Tibial artery (tissue), 4 donors: ENCODE results near the gene SLC16A11.

Experiments used
- DNase-seq, 2 donors: peaks; one replicate each; pipeline ENCODE4 v3.0.0-alpha.2; 2019
- H3K27ac ChIP-seq, 2 donors: fragments of 200-600 bp; sonication (generic) in 1 of 2; 1 replicate in 1 of 2; 2 replicates in 1 of 2; pipeline ENCODE4 v1.5.1; 2018 to 2019; ENCODE audit warnings: mild to moderate bottlenecking in 1 of 2
- H3K27me3 ChIP-seq, 2 donors: fragments of 200-600 bp; sonication (generic) in 1 of 2; one replicate each; pipeline versions ENCODE4 v1.5.1 to v1.6.0; 2016 to 2019
- H3K36me3 ChIP-seq, 3 donors: fragments of 200-600 bp; sonication (generic) in 2 of 3; one replicate each; pipeline ENCODE4 v1.5.1; 2016 to 2019; ENCODE audit warnings: mild to moderate bottlenecking in 2 of 3
- H3K4me1 ChIP-seq, 4 donors: fragments of 200-600 bp; sonication (generic) in 2 of 4; 1 replicate in 3 of 4; 2 replicates in 1 of 4; pipeline ENCODE4 v1.5.1; 2016 to 2019
- H3K4me3 ChIP-seq, 2 donors: fragments of 200-600 bp; sonication (generic) in 1 of 2; 1 replicate in 1 of 2; 2 replicates in 1 of 2; pipeline ENCODE4 v1.5.1; 2018 to 2019; ENCODE audit warnings: mild to moderate bottlenecking in 2 of 2
- H3K9me3 ChIP-seq, 3 donors: fragments of 200-600 bp; sonication (generic) in 1 of 3; one replicate each; pipeline ENCODE4 v1.5.1; 2016 to 2019
- intact Hi-C: fragments of 100-400 bp; cut with DNase I; formaldehyde crosslinking; loops from one replicate; pipeline ENCODE4 v1.15.0; 2023; ENCODE audit warnings: low total_unique reads
- TF ChIP-seq, protein P1 (sequence below), 2 experiments: fragments of 200-600 bp in 1 of 2; fragments of 450-650 bp in 1 of 2; IDR thresholded peaks; one replicate each; pipeline ENCODE4 v1.5.1; 2017 to 2019; ENCODE audit warnings: antibody characterized with exemption in 2 of 2, mild to moderate bottlenecking in 1 of 2, moderate library complexity in 1 of 2

The SLC16A11 gene

DNA sequence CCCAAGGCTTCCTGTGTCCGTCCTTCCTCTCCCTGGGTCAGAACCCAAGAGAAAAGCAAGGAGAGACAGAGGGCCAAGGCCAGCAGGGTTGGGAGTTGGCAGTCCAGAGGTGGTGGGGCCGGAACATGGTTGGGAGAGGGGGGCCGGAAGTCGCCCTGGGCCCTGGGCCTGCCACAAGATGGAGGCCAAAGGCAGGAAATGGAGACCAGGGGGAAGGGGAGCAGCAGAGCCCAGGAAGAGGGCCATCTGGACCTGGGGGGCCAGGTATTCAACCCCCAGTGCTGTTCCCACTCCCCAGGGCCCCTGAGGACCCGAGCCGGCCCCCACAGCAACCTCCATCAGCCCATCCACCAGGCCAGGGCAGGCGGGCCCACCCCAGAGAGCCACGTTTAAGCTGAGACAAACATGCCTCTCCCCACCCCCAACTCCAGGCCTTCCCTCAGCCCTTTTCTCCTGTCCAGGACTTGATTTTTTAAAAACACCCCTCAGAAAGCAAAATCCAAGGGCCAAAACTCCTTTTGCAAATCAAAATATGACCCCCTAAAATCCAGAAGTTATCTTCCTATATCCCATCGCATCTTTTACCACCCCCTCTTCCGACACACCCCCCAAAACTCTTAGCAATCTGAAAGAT, 25.4 kb downstream of the SLC16A11 start:
- intact Hi-C loops, result no loop called here
- Histone ChIP-seq H3K27ac (peak overlapping the region; percentile 91 to 97), H3K4me3 (peak overlapping the region; percentile 68 to 83), H3K9me3 (no peaks in the 10 kb centered on the region), H3K4me1 (peaks cover 5 to 69% (median 57%) of the 10 kb centered on the region in 4 donors), H3K27me3 (peaks cover 0 to 18% of the 10 kb centered on the region in 2 donors), H3K36me3 (peaks cover 0 to 13% (median 13%) of the 10 kb centered on the region in 3 donors)
- TF ChIP-seq, protein P1, sequence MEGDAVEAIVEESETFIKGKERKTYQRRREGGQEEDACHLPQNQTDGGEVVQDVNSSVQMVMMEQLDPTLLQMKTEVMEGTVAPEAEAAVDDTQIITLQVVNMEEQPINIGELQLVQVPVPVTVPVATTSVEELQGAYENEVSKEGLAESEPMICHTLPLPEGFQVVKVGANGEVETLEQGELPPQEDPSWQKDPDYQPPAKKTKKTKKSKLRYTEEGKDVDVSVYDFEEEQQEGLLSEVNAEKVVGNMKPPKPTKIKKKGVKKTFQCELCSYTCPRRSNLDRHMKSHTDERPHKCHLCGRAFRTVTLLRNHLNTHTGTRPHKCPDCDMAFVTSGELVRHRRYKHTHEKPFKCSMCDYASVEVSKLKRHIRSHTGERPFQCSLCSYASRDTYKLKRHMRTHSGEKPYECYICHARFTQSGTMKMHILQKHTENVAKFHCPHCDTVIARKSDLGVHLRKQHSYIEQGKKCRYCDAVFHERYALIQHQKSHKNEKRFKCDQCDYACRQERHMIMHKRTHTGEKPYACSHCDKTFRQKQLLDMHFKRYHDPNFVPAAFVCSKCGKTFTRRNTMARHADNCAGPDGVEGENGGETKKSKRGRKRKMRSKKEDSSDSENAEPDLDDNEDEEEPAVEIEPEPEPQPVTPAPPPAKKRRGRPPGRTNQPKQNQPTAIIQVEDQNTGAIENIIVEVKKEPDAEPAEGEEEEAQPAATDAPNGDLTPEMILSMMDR (IDR thresholded peaks at IDR 0.05), result no peak
- peak; percentile 72 to 89 for DNase-seq

DNA sequence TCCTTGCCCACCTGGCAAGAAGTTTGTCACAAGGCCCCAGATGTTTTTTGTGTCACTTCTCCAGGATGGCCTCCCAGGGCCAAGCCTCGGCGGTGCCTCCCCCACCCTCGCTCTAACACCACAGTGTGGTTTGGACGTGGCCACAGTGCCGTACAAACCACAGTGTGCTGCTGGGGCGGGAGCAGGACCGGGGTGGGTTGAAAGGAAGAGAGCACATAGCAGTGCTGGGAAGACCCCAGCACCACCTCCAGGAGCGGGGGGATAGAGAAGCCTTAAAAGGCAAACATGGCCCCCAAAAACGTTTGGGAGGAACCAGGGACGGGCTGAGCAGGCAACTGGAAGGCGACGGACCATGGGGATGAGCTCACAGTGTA, 26.1 kb downstream of the SLC16A11 start:
- Histone ChIP-seq H3K9me3 (no peaks in the 10 kb centered on the region), H3K27me3 (peaks cover 0 to 12% of the 10 kb centered on the region in 2 donors), H3K4me1 (peaks cover 5 to 68% (median 57%) of the 10 kb centered on the region in 4 donors), H3K36me3 (peaks cover 0 to 13% (median 13%) of the 10 kb centered on the region in 3 donors), H3K4me3 (peak overlapping the region; percentile 68 to 83), H3K27ac (peak overlapping the region; percentile 91 to 97)
- no peak for DNase-seq
- intact Hi-C loops, result no loop called here
- TF ChIP-seq, protein P1 (IDR thresholded peaks at IDR 0.05), result no peak

DNA sequence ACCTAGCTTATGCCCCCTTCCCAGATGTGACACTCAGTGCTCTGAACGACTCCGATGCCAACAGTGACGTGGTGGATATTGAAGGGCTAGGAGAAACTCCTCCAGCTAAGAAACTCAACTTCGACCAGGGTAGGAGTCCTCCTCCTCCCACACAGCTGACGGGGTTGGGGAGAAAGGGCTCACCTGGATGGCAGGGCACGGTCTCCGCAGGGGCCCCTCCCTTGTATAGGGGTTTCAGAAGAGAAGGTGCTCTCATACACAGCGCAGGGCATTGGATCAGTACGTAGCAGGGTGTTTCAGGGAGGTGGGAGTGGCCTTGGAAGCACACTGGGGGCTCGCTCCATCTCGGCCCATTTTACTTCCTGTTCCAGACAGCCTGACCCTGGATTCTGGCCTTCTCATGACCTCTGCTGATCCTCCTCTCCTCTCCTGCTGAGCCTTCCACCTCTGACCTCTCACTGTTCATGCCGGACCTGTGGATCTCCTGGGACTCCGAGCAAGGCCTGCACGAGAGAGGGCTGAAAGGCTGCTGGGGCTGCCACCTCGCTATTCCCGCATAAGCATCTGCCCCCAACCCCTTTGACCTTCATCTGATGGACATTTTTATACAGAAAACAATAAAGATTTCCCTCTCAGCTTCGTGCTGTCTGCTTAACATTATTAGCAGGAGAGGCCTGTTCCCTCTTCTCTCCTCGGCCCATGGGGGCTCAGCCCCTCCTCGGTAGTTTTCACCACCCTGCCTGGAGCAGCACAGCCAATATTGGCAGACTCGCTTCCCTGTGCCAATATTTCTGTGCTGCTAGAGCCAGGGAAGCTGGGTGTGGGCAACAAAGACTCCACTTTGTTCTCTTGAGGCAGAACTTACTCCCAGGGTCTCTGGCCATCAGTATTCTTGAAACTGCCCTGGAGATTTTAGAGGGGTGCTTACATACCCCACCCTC, 26.7 kb downstream of the SLC16A11 start:
- no peak for DNase-seq
- peaks cover 0 to 13% (median 13%) of the 10 kb centered on the region in 3 donors for H3K36me3 ChIP-seq
- H3K27ac ChIP-seq, result peak overlapping the region; percentile 91 to 97
- TF ChIP-seq, protein P1 (IDR thresholded peaks at IDR 0.05), result no peak
- H3K4me1 ChIP-seq, result peaks cover 5 to 62% (median 53%) of the 10 kb centered on the region in 4 donors
- H3K27me3 ChIP-seq, result peaks cover 0 to 5% of the 10 kb centered on the region in 2 donors
- H3K4me3 ChIP-seq, result peak overlapping the region; percentile 68 to 83
- intact Hi-C loops, result no loop called here
- H3K9me3 ChIP-seq, result no peaks in the 10 kb centered on the region

DNA sequence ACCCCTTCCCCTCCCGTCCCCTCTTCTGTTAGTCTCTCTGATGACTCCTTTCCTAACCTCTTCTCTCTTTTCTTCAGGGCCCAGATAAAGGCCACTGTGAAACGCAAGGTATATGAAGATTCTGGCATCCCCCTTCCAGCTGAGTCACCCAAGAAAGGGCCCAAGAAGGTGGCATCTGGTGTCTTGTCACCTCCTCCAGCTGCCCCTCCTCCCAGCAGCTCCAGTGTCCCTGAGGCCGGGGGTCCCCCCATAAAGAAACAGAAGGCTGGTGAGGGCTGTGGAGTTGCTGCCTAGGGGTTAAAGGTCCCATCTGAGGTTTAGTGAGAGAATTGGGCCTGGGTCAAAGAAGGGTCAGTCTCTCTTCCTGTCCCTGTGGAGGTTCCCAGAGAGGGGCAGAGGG, 27.5 kb downstream of the SLC16A11 start:
- H3K4me1 ChIP-seq, result peaks cover 5 to 58% (median 48%) of the 10 kb centered on the region in 4 donors
- no peak for DNase-seq
- H3K27me3 ChIP-seq, result no peaks in the 10 kb centered on the region
- H3K4me3 ChIP-seq, result no peak overlapping the region
- TF ChIP-seq, protein P1 (IDR thresholded peaks at IDR 0.05), result no peak
- H3K27ac ChIP-seq, result peak overlapping the region; percentile 91 to 97
- H3K9me3 ChIP-seq, result no peaks in the 10 kb centered on the region
- H3K36me3 ChIP-seq, result peaks cover 0 to 13% (median 13%) of the 10 kb centered on the region in 3 donors
- intact Hi-C loops, result no loop called here

DNA sequence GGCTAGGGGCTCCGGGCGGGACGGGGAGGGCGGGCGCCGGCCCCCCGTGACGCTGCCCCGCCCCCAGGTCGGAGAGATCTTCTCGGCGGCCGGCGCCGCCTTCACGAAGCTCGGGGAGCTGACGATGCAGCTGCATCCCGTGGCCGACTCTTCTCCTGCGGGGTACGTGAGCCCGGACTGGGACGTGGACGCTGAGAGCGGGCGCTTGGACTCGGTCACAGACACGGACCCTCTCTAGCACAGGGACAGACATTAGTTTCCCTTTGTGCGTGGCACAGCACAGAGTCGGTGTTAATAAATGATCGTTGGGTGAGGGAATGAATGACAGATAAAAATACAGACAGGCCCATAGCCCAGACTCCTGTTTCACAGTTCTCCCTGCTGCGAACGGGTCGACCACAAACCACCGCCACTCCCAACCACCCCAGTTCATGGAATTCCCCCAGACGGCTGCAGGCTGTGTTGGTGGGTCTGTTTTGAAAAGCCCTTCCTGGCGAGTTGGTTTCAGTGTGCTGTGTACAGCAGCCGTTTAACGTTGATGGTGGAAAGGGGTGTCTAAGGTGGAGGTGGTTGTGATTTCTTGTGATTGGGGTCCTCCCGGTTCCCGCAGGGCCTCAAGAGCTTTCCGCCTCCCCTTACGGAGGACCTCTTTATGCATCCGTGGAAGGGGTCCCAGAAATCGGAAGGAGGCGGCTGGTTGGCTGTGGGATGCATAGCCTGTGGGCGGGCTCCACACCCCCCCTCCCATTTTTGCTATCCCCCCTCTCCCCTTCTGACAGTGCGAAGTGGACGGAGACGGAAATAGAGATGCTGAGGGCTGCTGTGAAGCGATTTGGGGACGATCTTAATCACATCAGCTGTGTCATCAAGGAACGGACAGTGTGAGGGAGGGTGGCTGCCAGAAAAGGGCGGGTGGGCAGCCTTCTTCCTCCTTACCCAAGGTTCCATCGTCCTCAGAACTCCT, 28.6 kb downstream of the SLC16A11 start:
- Histone ChIP-seq H3K4me3 (peak overlapping the region; percentile 69 to 80), H3K9me3 (no peaks in the 10 kb centered on the region), H3K27me3 (no peaks in the 10 kb centered on the region), H3K4me1 (peaks cover 5 to 65% (median 57%) of the 10 kb centered on the region in 4 donors), H3K27ac (peak overlapping the region; percentile 91 to 97), H3K36me3 (peaks cover 0 to 13% (median 13%) of the 10 kb centered on the region in 3 donors)
- TF ChIP-seq, protein P1 (IDR thresholded peaks at IDR 0.05), result no peak
- peak in 1 of 2 donors; percentile 75 for DNase-seq
- intact Hi-C loops, result no loop called here
